Psoas muscle (tissue), 8 donors: ENCODE results near the gene FOXP1. TPM values are rescaled to one million over a fixed set of nuclear protein-coding genes. Genes with fewer than 3 reads are reported as not detected.

Experiments used
- ATAC-seq, 4 donors: fragments of 200-7000 bp; cut with Tn5 transposase; one replicate each; pipeline ENCODE4 v1.9.1; 2020; ENCODE audit warnings: moderate library complexity in 3 of 4, mild to moderate bottlenecking in 2 of 4
- DNase-seq, 2 donors: peaks; one replicate each; pipeline ENCODE4 v3.0.0-alpha.2; 2020
- H3K27ac ChIP-seq: fragments of 200-600 bp; one replicate; pipeline ENCODE4 v1.8.0; 2022
- H3K27me3 ChIP-seq, 3 donors: fragments of 200-600 bp in 1 of 3; one replicate each; pipeline versions ENCODE4 v1.6.1 to v1.8.0; 2013 to 2022; ENCODE audit warnings: low read length in 2 of 3, mild to moderate bottlenecking in 2 of 3, moderate library complexity in 1 of 3; ENCODE audit not compliant: insufficient read depth in 3 of 3
- H3K36me3 ChIP-seq, 2 donors: fragments of 200-600 bp in 1 of 2; one replicate each; pipeline versions ENCODE4 v1.6.1 to v1.8.0; 2013 to 2022; ENCODE audit warnings: low read depth in 1 of 2, mild to moderate bottlenecking in 1 of 2, moderate library complexity in 1 of 2; ENCODE audit not compliant: insufficient read depth in 1 of 2
- H3K4me1 ChIP-seq: fragments of 200-600 bp; one replicate; pipeline ENCODE4 v1.8.0; 2022
- H3K4me3 ChIP-seq: fragments of 200-600 bp; one replicate; pipeline ENCODE4 v1.8.0; 2022; ENCODE audit warnings: mild to moderate bottlenecking
- H3K9me3 ChIP-seq: fragments of 200-600 bp; one replicate; pipeline ENCODE4 v1.8.0; 2022
- WGBS, 3 donors: extraction: QIAGEN DNeasy Blood & Tissue Kit; methylation state at CpG; one replicate each; pipeline versions ENCODE4 v1.1.6 to v1.1.7; 2013; 5-methylcytosine and 5-hydroxymethylcytosine counted together
- intact Hi-C, 2 donors: fragments of 100-400 bp; cut with DNase I; formaldehyde crosslinking; loops; one replicate each; pipeline versions ENCODE4 v1.11.0 to v1.14.2; 2022
- polyA plus RNA-seq, 3 donors: library from polyadenylated mRNA; stranded (reverse); fragments of 200-250 nt; gene quantifications; one replicate each; pipeline ENCODE4 v1.2.3, GENCODE V29; 2013
- total RNA-seq, 4 donors: library from RNA; stranded (reverse); fragmentation: NEBNext Ultra II Directional in 2 of 4; extraction: Animal tissue kit (Norgen Biotek cat#: 25700) in 2 of 4; gene quantifications; one replicate each; pipeline versions ENCODE4 v1.2.1 to v1.2.4, GENCODE V29; 2021 to 2023
- TF ChIP-seq, protein P1 (sequence below): fragments of 200-600 bp; IDR thresholded peaks from one replicate; pipeline ENCODE4 v1.8.0; 2022; ENCODE audit warnings: antibody characterized with exemption
- donor health status: healthy with polysubstance abuse.
- donor health status: DM: no; HTN: no; CAD: no; lungs with moderate emphysema.
- donor health status: Bipolar disorder and iron deficiency.
- donor health status: healthy.
- donor health status: DM: yes; HTN: yes; CAD: no.
- donor health status: DM: no; HTN: no; CAD: no.
- donor health status: DM: no; HTN: no; CAD: no.
- donor health status: DM: yes; HTN: yes; CAD: no.

Gene FOXP1
- total and polyA plus RNA-seq, 7 donors: 2.6 to 26.4 (median 15.4) TPM

DNA sequence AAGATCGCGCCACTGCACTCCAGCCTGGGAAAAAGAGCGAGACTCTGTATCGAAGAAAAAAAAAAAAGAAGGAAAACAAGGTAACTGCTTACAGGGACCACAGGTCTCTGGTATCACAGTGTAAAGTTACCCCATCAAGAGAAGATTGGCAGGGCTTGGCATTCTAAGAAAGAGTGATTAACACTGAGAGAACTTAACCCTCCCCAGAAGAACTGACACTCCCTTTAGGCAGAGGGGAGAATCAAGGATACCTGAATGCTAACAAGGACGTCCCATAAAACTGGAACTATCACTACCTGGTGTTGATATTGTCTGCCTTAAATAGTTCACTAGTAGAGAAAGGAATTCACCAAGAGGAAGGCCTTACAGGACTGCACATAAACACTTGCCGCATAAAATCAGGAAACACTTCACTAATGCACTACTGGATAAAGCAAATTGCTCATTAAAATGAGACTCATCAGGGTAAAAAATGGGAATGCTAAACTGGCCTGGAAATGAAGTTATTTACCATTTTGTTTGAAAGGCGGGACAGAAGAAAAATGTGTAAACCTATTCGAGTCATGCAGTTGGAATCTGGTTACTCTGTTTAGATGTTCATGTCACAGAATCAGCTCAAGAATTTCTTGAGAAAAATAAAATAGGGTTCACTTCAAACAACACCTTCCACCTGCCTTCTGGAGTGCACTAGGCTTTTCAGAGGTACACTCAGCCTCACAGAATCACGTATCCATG is 121.6 kb downstream of the FOXP1 start:
- no peaks in the 10 kb centered on the region for H3K27me3 ChIP-seq
- no peak overlapping the region for H3K4me3 ChIP-seq
- no peak overlapping the region for H3K27ac ChIP-seq
- no peaks in the 10 kb centered on the region for H3K36me3 ChIP-seq
- intact Hi-C loops: no loop called here
- H3K4me1 ChIP-seq: peaks cover 7% of the 10 kb centered on the region
- DNase-seq: no peak
- no peaks in the 10 kb centered on the region for H3K9me3 ChIP-seq
- TF ChIP-seq, protein P1, sequence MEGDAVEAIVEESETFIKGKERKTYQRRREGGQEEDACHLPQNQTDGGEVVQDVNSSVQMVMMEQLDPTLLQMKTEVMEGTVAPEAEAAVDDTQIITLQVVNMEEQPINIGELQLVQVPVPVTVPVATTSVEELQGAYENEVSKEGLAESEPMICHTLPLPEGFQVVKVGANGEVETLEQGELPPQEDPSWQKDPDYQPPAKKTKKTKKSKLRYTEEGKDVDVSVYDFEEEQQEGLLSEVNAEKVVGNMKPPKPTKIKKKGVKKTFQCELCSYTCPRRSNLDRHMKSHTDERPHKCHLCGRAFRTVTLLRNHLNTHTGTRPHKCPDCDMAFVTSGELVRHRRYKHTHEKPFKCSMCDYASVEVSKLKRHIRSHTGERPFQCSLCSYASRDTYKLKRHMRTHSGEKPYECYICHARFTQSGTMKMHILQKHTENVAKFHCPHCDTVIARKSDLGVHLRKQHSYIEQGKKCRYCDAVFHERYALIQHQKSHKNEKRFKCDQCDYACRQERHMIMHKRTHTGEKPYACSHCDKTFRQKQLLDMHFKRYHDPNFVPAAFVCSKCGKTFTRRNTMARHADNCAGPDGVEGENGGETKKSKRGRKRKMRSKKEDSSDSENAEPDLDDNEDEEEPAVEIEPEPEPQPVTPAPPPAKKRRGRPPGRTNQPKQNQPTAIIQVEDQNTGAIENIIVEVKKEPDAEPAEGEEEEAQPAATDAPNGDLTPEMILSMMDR: no peak
- no peak for ATAC-seq
- 86 to 91% (median 86%) methylated on average over 9 of the region's 9 CpGs for WGBS, 3 donors

DNA sequence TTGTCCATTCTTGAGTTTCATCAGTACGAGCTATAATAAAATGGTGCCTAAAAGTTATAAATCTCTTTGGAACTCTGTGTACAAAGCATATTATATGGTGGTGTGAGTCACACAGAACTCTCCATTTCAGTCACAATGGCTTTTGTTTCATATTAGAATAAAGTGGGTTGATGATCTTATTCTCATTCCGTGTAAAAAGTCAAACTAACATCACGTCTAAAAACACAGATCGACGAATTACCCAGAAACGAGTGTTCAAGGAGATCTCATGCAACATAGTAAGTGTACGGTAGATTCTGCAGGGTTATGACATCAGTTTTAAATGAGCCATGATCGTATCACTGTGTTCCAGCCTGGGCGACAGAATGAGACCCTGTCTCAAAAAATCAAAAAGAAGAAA is 122.4 kb downstream of the FOXP1 start:
- no peaks in the 10 kb centered on the region for H3K9me3 ChIP-seq
- no peak overlapping the region for H3K4me3 ChIP-seq
- no peaks in the 10 kb centered on the region for H3K27me3 ChIP-seq
- H3K4me1 ChIP-seq: peaks cover 12% of the 10 kb centered on the region
- ATAC-seq (no peak), DNase-seq (no peak)
- TF ChIP-seq, protein P1: no peak
- no peak overlapping the region for H3K27ac ChIP-seq
- intact Hi-C loops: no loop called here
- no peaks in the 10 kb centered on the region for H3K36me3 ChIP-seq
- 79 to 88% (median 85%) methylated on average over 9 of the region's 9 CpGs for WGBS, 3 donors

DNA sequence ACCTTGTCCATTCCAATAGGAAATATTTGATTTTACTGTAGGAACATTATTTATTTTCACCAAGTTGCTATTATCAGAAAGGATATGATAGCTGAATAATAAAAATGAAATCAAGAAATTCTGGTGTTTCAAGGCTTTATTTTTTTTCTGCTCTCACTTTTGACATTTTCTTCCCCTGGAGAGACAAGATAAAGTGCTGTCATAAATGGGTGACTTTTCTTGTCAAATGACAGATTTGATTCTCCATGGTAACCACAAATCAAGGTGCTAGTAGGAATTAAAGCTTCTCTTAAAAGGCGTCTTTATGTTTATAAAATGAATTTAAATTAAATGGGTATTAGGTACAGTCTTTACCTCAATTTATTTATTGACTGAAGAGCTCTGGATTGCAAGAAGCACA is 124.6 kb downstream of the FOXP1 start:
- H3K27ac ChIP-seq: no peak overlapping the region
- TF ChIP-seq, protein P1: no peak
- no peak for DNase-seq
- H3K27me3 ChIP-seq: no peaks in the 10 kb centered on the region
- intact Hi-C loops: no loop called here
- H3K4me1 ChIP-seq: peaks cover 12% of the 10 kb centered on the region
- H3K36me3 ChIP-seq: no peaks in the 10 kb centered on the region
- no peak for ATAC-seq
- no peaks in the 10 kb centered on the region for H3K9me3 ChIP-seq
- no peak overlapping the region for H3K4me3 ChIP-seq
- WGBS, 3 donors: 95 to 96% (median 95%) methylated on average over 1 of the region's 1 CpG

DNA sequence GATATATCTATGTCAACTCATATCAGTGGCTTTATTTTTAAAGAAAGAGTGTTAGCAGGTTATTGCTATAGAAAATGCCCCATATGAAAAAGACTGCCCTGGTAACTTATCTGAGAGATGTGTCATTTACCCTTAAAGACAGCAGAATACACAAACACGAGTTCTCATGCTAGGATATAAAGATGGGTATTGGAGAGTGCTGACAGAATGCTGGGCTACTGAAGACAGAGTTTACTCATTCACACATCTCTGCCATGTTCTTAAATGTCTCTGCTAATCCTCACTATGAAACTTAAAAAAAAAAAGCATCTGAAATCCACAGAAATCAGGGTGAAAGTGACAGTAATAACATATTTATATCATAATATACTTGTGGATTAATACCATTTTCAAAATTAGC is 126.7 kb downstream of the FOXP1 start:
- 43 to 77% (median 47%) methylated on average over 1 of the region's 1 CpG for WGBS, 3 donors
- TF ChIP-seq, protein P1: no peak
- no peak for DNase-seq
- peaks cover 10% of the 10 kb centered on the region for H3K4me1 ChIP-seq
- H3K4me3 ChIP-seq: no peak overlapping the region
- no peaks in the 10 kb centered on the region for H3K9me3 ChIP-seq
- intact Hi-C loops: no loop called here
- H3K27ac ChIP-seq: no peak overlapping the region
- no peaks in the 10 kb centered on the region for H3K36me3 ChIP-seq
- H3K27me3 ChIP-seq: no peaks in the 10 kb centered on the region
- ATAC-seq: no peak

DNA sequence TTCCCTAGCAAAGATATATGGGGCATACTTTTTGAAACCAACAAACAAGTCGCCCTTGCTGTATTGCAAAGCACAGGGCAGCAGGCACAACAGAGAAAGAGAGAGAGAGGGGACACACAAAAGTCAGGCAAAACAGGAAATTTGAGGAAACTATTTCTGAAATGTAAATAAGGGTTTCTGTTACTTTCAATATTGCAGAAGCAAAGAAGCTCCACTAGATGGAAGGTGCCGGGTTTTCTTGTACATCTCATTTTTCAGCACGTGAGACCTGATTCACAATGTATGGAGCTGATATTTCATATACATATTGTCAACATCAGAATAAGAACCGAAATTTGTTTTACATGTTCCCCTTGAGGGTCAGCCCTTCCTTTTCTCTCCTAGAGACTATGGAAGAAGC is 127.4 kb downstream of the FOXP1 start:
- Histone ChIP-seq H3K36me3 (no peaks in the 10 kb centered on the region), H3K9me3 (no peaks in the 10 kb centered on the region), H3K27me3 (no peaks in the 10 kb centered on the region), H3K4me3 (no peak overlapping the region), H3K27ac (no peak overlapping the region), H3K4me1 (peaks cover 8% of the 10 kb centered on the region)
- intact Hi-C loops: no loop called here
- DNase-seq (no peak), ATAC-seq (no peak)
- WGBS, 3 donors: 59 to 79% (median 69%) methylated on average over 4 of the region's 4 CpGs
- TF ChIP-seq, protein P1: no peak
